Adrenal gland (tissue), 12 donors: ENCODE measurements around the gene GFRA1. TPM values are rescaled to one million over a fixed set of nuclear protein-coding genes. Genes with fewer than 3 reads are reported as not detected.
"Not testable (repeated sequence)": the region's sequence is repeated elsewhere in the genome, so short reads cannot be mapped to it uniquely, and the experiment has no call there.

ENCODE experiments used
- DNase-seq, 7 donors: peaks; one replicate each; pipeline ENCODE4 v3.0.0-alpha.2; 2019 to 2020
- H3K27ac ChIP-seq, 5 donors: fragments of 200-600 bp; sonication (generic) in 4 of 5; 1 replicate in 3 of 5; 2 replicates in 2 of 5; pipeline versions ENCODE4 v1.5.1 to v1.8.0; 2016 to 2020; ENCODE audit warnings: mild to moderate bottlenecking in 1 of 5
- H3K27me3 ChIP-seq: fragments of 200-600 bp; 2 replicates; pipeline ENCODE4 v1.8.0; 2021
- H3K36me3 ChIP-seq, 2 donors: fragments of 200-600 bp; replicated peaks in 1 of 2; 1 replicate in 1 of 2; 2 replicates in 1 of 2; pipeline versions ENCODE4 v1.5.1 to v1.8.0; 2018 to 2022
- H3K4me1 ChIP-seq, 2 donors: fragments of 200-600 bp; replicated peaks in 1 of 2; 1 replicate in 1 of 2; 2 replicates in 1 of 2; pipeline versions ENCODE4 v1.5.1 to v1.8.0; 2018 to 2021
- H3K4me3 ChIP-seq, 4 donors: fragments of 200-600 bp; sonication (generic) in 3 of 4; one replicate each; pipeline ENCODE4 v1.5.1; 2016 to 2018
- H3K9me3 ChIP-seq, 3 donors: fragments of 200-600 bp; sonication (generic) in 1 of 3; replicated peaks in 1 of 3; 1 replicate in 2 of 3; 2 replicates in 1 of 3; pipeline versions ENCODE4 v1.5.1 to v1.8.0; 2016 to 2021
- POLR2A ChIP-seq, 2 donors: fragments of 450-650 bp; IDR thresholded peaks; one replicate each; pipeline ENCODE4 v1.6.1; 2017; ENCODE audit warnings: antibody characterized with exemption in 2 of 2, mild to moderate bottlenecking in 2 of 2, moderate library complexity in 1 of 2
- WGBS, 4 donors: extraction: QIAGEN DNeasy Blood & Tissue Kit in 2 of 4; methylation state at CpG; one replicate each; pipeline versions ENCODE4 v1.1.5 to v1.1.7; 2013 to 2017; 5-methylcytosine and 5-hydroxymethylcytosine counted together
- intact Hi-C, 2 donors: fragments of 100-400 bp; cut with DNase I; formaldehyde crosslinking; loops; one replicate each; pipeline versions ENCODE4 v1.14.1 to v1.15.0; 2022 to 2023
- polyA plus RNA-seq, 3 donors: library from polyadenylated mRNA; stranded (reverse); fragments of 200-250 nt in 2 of 3; fragments of 350-450 nt in 1 of 3; fragmentation: Illumina TruSeq in 1 of 3; extraction: RNeasy Lipid Tissue Mini Kit (QIAGEN cat#74804) in 1 of 3; gene quantifications; one replicate each; pipeline ENCODE4 v1.2.3, GENCODE V29; 2013 to 2014
- total RNA-seq, 9 donors: library from RNA; depleted of rRNA in 4 of 9; stranded (reverse); fragments of >200 nt in 4 of 9; fragments of 120-200 nt in 1 of 9; fragmentation: NEBNext Ultra II Directional in 1 of 9; extraction: Animal tissue kit (Norgen Biotek cat#: 25700) in 1 of 9; gene quantifications; one replicate each; pipeline versions ENCODE4 v1.1.0 to v1.2.4, GENCODE V29; 2013 to 2023
- TF ChIP-seq, protein P1 (sequence below), 6 experiments: fragments of 450-650 bp in 4 of 6; fragments of 200-600 bp in 2 of 6; sonication (generic) in 1 of 6; IDR thresholded peaks; 1 replicate in 5 of 6; 2 replicates in 1 of 6; pipeline versions ENCODE4 v1.5.1 to v1.8.0; 2016 to 2021; ENCODE audit warnings: antibody characterized with exemption in 6 of 6, mild to moderate bottlenecking in 2 of 6, moderate library complexity in 1 of 6
- donor health status: healthy with polysubstance abuse.
- donor health status: Bipolar disorder and iron deficiency.
- donor health status: DM: yes; HTN: yes; CAD: no.
- donor health status: DM: no; HTN: no; CAD: no.
- donor health status: DM: no; HTN: no; CAD: no.
- donor health status: DM: yes; HTN: yes; CAD: no.

The GFRA1 gene
- total and polyA plus RNA-seq, 12 donors, result 0.61 to 12.9 (median 2.6) TPM

DNA sequence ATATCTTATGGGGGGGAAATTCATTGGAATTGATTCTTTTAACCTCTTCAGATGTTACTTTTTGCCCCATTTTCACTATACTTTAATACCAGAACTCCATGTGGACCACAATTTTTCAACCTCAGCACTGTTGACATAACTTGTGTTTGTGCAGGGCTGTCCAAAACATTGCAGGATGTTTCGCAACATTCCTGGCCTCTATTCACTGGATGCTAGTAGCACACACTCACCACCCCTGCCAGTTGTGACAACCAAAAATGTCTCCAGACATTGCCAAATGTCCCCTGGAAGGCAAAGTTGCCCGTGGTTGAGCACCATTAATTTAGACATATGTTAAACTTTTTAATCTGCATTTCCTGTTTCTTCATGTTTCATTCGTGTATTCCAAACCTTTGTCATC lies 234.7 kb downstream of the GFRA1 start:
- Histone ChIP-seq H3K4me1 (no peaks in the 10 kb centered on the region), H3K9me3 (no peaks in the 10 kb centered on the region), H3K36me3 (no peaks in the 10 kb centered on the region), H3K4me3 (no peak overlapping the region), H3K27ac (no peak overlapping the region), H3K27me3 (no peaks in the 10 kb centered on the region)
- intact Hi-C loops, result no loop called here
- 56 to 60% (median 57%) methylated on average over 3 of the region's 3 CpGs for WGBS, 4 donors
- TF ChIP-seq, protein P1, sequence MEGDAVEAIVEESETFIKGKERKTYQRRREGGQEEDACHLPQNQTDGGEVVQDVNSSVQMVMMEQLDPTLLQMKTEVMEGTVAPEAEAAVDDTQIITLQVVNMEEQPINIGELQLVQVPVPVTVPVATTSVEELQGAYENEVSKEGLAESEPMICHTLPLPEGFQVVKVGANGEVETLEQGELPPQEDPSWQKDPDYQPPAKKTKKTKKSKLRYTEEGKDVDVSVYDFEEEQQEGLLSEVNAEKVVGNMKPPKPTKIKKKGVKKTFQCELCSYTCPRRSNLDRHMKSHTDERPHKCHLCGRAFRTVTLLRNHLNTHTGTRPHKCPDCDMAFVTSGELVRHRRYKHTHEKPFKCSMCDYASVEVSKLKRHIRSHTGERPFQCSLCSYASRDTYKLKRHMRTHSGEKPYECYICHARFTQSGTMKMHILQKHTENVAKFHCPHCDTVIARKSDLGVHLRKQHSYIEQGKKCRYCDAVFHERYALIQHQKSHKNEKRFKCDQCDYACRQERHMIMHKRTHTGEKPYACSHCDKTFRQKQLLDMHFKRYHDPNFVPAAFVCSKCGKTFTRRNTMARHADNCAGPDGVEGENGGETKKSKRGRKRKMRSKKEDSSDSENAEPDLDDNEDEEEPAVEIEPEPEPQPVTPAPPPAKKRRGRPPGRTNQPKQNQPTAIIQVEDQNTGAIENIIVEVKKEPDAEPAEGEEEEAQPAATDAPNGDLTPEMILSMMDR (IDR thresholded peaks at IDR 0.05), result no peak
- TF ChIP-seq POLR2A (IDR thresholded peaks at IDR 0.05), result no peak
- DNase-seq, result peak in 6 of 7 donors; percentile 40 to 75 (median 54)

DNA sequence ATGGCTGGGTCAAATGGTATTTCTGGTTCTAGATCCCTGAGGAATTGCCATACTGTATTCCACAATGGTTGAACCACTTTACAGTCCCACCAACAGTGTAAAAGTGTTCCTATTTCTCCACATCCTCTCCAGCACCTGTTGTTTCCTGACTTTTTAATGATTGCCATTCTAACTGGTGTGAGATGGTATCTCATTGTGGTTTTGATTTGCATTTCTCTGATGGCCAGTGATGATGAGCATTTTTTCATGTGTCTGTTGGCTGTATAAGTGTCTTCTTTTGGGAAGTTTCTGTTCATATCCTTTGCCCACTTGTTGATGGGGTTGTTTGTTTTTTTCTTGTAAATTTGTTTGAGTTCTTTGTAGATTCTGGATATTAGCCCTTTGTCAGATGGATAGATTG lies 237.6 kb downstream of the GFRA1 start:
- DNase-seq, H3K4me3 ChIP-seq, H3K9me3 ChIP-seq, H3K4me1 ChIP-seq, H3K36me3 ChIP-seq, H3K27ac ChIP-seq, H3K27me3 ChIP-seq, intact Hi-C loops: not testable (repeated sequence)

DNA sequence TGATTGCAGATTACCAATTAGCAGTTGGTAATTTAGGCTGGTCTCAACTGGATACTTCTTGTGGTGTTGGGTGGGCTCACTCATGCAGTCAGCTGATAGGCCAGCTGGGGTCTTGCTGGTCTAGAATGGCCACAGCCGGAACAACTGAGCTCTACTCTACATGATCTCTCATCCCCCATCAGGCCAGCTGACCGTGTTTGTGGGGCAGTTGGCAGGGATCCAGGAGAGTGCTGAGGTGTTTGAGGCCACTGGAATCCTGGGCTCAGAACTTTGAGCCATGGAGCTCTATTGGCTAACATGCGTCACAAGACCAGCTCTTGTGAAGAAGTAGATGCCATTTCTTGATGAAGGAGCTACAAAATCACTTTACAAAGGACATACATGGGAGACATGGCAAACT lies 242.4 kb downstream of the GFRA1 start:
- Histone ChIP-seq H3K4me3 (no peak overlapping the region), H3K9me3 (no peaks in the 10 kb centered on the region), H3K4me1 (no peaks in the 10 kb centered on the region), H3K36me3 (no peaks in the 10 kb centered on the region), H3K27ac (no peak overlapping the region), H3K27me3 (no peaks in the 10 kb centered on the region)
- TF ChIP-seq POLR2A (IDR thresholded peaks at IDR 0.05), result no peak
- TF ChIP-seq, protein P1 (IDR thresholded peaks at IDR 0.05), result no peak
- intact Hi-C loops, result no loop called here
- DNase-seq, result no peak
- 56 to 78% (median 69%) methylated on average over 3 of the region's 3 CpGs for WGBS, 4 donors

DNA sequence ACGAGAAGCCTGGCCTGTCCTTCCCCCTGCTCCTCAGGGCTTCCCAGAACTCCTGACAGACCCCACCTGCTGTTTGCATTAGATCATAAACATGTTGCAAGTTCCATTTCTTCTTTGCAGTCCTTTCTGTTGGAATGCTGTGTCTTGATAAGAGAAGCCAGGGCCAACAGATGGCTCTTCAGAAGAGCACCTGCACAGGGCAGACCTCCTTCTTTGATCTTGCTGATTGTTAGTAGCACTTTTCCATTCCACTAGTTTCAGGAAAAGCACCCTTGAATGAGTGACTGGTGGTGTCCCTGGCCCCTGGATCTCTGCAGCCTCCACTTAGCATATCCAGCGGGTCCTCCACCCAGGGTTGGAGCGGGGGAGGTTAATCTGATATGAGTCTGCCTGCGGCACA lies 243.2 kb downstream of the GFRA1 start:
- no peak overlapping the region for H3K27ac ChIP-seq
- intact Hi-C loops, result no loop called here
- H3K27me3 ChIP-seq, result no peaks in the 10 kb centered on the region
- TF ChIP-seq, protein P1 (IDR thresholded peaks at IDR 0.05), result no peak
- no peak for TF ChIP-seq POLR2A (IDR thresholded peaks at IDR 0.05)
- DNase-seq, result no peak
- 85 to 96% (median 87%) methylated on average over 4 of the region's 4 CpGs for WGBS, 4 donors
- no peak overlapping the region for H3K4me3 ChIP-seq
- no peaks in the 10 kb centered on the region for H3K4me1 ChIP-seq
- H3K36me3 ChIP-seq, result no peaks in the 10 kb centered on the region
- H3K9me3 ChIP-seq, result no peaks in the 10 kb centered on the region

DNA sequence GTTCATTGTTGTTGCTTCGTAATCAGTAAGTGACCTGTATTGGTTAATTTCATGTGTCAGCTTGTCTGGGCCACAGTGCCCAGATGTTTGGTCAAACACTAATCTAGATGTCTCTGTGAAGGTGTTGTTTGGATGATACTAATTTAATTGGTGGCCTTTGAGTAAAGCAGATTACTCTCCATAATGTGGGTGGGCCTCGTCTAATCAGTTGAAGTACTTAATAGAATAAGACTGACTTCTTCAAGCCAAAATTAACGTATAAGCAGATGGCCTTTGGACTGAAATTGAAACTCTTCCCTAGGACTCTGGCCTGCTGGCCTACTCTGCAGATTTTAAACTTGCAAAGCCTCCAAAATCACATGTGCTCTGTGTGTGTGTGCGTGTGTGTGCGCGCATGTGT lies 245.7 kb downstream of the GFRA1 start:
- Histone ChIP-seq H3K4me1 (no peaks in the 10 kb centered on the region), H3K9me3 (no peaks in the 10 kb centered on the region), H3K36me3 (no peaks in the 10 kb centered on the region), H3K27ac (no peak overlapping the region), H3K4me3 (no peak overlapping the region), H3K27me3 (no peaks in the 10 kb centered on the region)
- DNase-seq, result no peak
- WGBS, 4 donors, result 82 to 88% (median 85%) methylated on average over 6 of the region's 6 CpGs
- intact Hi-C loops, result no loop called here
- no peak for TF ChIP-seq POLR2A (IDR thresholded peaks at IDR 0.05)
- TF ChIP-seq, protein P1 (IDR thresholded peaks at IDR 0.05), result no peak
